GM21786 (cell line): ENCODE measurements around the gene SLC4A11.
"Not testable (repeated sequence)": the region's sequence is repeated elsewhere in the genome, so short reads cannot be mapped to it uniquely, and the experiment has no call there.

Experiments used
- ATAC-seq: cut with Tn5 transposase; IDR thresholded peaks from one replicate; pipeline ENCODE4 v1.9.1; 2021; ENCODE audit not compliant: unreplicated experiment

Gene SLC4A11

DNA sequence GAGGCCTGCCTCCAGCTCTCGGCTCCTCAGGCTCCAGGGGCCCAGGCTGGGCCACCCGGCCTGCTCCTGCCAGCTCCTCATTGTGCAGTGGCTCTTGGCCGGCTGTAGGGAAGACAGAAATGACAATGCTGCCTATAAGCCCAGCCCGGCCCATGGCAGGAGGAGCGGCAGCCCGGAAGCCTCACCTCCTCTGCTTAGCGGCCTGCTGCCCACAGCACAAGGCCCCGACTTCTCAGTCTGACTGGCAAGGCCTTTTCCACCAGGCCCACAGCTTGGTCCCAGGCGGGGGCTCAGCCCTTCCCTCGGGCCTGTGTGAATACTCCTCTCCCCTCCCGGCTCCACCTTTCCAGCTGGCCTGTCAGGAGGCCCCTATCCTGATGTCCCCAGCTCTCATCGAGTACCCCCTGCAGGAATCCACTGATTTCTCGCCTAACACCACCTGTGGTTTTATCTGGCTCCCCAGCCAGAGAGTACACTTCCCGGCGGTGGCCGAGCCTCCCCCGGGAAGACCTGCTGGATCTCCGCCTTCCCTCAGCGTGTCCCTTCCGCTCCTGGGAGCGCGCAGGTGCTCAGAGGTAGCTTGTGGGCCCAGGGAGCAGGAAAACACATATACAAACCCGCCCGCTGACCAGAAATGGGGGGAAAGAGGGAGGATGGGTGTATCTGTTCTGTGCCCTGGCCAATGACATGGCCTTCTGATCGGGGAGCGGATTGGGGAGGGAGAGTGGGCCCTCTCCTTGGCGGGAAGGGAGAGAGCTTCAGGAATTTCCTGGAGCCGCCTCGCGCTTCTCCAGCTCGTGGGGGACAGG lies 35.5 kb downstream of the SLC4A11 start:
- ATAC-seq = peak; percentile 13

DNA sequence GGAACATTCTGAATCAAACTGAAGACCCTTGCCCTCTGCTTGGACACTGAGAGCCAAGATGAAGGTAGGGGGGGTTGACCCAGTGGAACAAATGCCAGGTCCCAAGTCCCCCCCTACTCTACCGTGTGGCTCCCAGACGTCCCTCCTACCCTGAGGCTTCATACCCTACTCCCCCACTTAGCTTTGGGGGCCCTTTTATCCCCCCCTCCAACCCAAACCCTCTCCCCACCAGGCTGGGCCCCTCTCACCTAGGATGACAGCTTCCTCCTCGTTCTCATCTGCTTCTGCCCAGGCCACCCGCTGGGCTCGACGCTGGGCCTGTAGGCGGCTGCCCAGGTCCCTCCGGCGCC lies 36.0 kb downstream of the SLC4A11 start:
- no peak for ATAC-seq

DNA sequence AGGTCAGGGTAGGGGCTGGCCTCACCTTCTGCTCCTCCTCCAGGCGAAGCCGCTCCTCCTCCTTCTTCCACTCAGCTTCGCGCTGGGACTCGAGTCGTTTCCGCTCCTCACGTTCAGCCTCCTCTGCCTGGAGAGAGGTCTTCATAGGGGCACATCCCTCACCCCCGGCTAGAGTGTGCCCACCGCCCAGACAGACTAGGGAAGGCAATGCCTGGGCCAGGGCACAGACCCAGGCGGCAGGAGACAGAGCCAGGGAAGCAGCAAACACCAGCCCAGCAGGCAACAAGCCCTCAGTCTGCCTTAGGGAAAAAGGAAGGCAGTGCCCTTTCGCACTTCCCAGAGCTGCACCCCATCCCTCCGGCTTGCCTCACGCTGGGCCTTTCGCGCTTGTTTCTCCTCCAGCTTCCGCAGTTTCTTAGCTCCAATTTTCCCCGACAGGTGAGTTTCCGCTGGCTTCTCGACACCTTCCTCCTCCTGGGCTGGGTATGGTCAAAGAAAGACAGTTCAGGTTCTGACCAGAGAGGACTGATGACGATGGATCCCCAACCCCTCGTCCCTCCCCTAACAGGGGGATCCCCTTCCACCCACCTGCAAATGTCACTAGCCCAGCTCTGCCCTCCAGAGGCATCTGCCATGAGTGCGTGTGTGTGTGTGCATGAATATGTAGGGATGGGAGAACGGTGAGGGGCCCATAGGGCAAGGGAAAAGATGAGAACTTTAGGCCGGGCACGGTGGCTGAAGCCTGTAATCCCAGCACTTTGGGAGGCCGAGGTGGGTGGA lies 38.8 kb downstream of the SLC4A11 start:
- no peak for ATAC-seq

DNA sequence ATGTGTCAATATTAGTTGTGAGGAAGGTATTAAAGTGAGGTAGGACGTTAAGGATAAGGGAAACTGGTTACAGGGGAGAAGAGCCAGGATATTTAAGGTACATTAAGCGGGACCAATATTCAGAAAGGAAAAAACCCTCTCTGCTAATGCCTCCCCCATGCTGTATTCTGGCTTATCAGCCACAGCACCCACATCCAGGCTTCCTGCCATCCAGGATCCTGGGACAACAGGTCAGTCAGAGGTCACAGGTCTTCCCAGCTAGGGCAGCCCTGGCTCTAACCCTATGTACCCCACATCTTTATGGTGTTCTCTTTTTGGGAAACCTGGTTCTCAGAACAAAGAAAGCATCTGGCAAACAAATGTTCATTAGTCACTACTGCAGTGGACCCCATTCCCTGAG lies 39.8 kb downstream of the SLC4A11 start:
- no peak for ATAC-seq

DNA sequence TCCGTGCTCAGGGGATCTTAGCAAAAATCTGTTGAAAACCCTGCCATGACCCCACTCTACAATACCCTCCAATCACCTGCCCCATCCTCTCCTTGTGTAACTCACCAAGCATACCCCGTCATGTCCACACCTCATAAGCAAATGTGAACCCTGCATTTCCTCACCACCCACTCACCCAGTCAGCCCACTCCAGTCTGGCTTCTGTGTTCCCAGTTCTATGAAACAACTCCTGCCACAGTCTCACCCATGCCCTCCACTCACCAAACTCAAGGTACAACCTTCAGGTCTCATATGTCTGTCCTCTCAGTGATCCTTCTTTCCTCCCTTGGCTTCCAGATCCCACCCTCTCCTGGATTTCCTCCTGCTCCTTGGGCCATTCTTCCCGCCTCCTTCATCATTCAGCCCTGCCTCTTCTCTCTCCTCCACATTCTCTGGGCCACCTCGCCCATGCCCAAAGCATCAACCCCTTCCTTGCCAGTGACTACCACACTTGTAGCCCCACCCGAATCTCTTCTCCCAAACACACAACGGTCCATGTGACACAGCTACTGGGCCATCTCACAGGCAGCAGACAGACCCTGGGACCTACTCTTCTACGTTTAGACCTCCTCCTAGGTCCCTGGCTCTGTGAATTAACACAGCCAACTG lies 43.3 kb downstream of the SLC4A11 start:
- ATAC-seq = no peak

DNA sequence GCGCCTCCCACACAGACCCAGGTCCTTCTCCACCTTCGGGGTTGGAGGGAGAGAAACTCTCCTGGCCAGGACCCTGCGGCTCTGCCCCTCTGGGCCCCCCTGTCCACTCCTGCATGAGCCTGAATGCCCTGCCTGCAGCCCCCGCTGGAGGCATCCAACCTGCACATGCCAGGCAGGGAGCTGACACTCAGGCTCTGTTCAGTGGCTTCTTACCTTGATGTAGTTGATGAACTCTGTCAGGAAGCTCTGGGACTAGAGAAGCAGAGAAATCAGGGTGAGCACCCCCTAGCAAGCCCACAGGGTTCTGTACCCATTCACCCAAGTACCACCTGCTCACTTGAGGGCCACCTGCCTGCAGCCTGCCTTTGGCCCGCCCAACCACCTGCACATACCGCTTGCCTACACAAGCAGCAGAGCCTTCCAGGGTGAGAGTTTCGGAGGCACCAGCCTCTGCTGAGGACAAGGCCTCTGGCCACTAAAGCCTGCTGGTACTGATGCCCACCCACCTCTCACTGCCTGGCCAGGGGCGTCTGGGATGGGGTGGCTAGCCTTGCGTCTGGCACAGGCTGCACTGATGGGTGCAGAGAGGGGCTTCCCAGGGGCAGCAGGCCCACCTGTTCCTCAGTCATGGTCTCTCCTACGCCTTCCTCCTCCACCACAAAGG lies 44.2 kb downstream of the SLC4A11 start:
- ATAC-seq = no peak

DNA sequence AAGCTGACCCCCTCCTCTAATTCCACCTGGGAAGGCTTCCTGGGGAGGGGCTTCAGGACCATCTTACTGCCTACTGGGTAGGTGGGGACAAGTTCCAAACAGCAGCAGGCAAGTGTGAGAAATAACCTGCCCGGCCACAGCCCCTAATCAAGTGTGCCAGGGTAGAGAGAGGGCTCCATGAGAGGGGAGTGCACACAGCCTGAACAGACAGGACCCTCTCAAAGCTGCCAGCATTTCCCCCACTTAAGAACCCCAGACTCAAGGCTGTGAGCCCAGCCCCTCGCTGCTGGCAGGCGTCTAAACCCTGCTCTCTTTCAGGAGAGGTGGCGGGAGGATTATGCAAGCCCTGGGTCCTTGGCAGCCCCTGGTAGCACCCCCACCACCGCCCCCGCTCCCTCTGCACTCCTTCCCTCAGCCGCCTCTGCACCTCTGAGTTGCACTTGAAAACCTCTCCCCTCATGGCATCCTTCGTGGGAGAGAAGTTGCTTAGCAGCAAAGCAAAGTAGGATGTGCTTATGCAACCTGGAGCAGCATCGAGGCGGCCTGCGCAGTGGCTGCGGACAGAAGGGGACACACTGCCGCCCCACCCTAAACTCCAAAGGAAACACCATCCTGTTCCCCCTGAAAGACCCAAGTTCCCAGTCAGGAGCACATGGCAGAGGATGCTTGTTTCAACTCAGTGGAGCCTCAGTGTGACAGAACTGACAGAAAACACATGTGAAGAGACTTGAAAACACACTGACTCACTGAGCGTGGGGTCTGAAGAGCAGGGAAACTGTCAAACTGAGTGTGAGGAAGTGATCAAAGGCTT lies 45.0 kb downstream of the SLC4A11 start:
- no peak for ATAC-seq

DNA sequence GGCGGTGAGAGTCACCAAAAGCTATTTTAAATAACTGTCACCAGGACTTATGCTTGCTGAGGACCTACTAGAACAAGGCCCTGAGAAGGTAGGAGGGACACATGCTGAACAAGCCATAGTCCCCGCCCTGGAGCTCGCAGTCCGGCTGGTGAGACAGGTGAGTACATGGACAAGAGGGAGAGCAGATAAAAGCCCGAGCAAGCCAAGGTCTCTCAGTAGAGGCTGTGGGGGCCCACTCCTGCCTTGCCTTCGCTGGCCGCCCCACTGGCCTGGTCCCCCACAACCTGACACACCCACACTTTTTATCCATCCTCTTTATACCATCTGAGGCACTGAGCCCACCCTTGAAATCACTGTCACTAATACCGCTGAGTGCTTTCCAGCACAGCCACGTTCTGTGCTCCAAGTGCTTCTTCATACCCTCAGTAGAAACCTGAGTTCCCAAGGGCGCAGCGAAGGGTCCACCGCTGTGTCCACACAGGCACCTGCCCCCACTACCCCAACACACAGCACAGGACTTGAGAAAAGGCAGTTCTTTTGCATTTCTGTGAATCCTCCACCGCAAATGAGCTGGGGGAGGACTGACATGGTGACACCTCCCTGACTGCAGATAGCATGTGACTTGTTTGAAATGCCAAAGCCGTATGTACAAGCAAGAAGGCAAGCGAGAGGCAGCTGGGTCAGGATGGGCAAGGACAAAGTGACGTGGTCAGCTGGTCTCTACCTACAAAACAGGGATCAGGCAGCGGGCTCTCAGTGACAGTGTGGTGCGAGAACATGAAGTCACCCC lies 46.6 kb downstream of the SLC4A11 start:
- ATAC-seq = no peak

DNA sequence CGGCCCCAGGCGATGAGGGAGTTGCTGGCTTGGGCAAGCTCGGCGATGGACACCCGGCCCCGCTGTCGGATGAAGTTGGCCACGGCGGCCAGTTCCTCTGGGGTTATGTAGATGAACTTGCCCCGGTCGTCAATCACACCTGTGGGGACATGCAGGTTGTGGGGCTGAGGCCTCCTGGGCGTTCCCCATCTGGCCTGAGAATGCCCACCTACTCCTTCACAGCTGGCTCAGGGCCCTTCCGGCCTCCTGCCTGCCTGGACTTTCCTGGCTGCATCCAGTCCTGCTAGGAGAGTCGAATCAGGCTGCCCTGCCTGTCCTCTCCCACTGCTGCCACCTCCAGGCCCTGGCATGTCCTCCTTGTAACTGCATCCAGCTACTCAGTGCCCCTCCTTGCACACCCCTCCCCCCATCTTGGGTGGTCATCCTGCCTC lies 48.3 kb downstream of the SLC4A11 start:
- no peak for ATAC-seq

DNA sequence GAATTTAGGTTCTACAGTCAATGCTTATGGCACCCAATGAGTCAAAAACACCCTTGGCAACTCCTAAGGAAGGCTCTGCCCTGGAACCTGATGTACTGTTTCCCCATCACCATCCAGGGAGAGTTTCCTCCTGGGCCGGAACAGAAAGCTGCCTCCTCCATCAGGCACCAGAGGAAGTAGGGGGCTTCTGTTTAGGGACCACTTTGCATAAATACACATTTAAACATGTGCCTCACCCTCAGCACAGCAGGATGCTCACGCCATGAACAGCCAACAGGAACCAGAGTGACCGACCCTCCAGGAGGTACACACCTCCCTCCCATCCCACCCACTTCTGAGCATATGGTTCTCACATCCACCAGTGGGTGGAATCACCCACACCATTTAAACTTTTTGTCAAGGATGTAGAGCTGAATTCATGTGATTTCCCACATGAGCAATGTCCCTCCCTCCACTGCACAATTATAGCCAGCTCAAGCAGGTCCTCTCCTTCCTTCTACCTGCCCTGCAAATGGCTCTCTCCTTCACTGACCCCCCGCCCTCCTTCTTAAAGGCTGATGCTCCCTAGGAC lies 49.3 kb downstream of the SLC4A11 start:
- no peak for ATAC-seq

DNA sequence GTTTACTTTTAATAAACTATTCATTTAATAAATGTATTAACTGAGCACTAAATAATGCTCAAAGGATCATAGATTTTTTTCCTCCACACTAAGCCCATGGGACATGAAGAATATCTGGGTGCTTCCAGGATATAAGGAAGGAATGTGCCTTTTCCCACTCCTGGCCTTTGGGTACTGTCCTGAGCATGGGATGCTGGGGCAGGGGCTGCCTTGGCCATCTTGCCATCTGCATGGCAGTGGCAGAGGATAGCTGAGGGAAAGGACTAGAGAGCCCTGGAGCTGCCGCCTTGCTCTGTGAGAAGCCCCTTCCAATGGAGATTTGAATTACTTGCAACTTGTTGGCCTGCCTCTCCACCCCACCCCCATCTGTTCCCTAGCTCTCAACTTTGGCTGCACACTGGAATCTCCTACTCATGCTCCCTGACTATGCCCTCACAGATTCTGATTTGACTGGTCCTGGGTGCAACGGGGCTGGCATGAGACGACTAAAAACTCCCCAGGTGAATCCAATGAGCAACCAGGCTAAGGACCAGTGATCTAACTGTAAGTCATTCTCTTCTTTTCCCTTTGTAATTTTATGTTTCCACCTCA lies 50.1 kb downstream of the SLC4A11 start:
- ATAC-seq = no peak

DNA sequence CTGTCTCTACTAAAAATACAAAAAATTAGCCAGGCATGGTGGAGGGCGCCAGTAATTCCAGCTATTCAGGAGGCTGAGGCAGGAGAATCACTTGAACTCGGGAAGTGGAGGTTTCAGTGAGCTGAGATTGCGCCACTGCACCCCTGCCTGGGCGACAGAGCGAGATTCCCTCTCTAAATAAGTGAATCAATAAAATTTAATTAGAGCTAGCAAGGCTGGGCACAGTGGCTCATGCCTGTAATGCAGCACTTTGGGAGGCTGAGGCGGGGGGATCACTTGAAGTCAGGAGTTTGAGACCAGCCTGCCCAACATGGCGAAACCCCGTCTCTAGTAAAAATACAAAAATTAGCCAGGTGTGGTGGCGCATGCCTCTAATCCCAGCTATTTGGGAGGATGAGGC lies 51.1 kb downstream of the SLC4A11 start:
- not testable (repeated sequence) for ATAC-seq

DNA sequence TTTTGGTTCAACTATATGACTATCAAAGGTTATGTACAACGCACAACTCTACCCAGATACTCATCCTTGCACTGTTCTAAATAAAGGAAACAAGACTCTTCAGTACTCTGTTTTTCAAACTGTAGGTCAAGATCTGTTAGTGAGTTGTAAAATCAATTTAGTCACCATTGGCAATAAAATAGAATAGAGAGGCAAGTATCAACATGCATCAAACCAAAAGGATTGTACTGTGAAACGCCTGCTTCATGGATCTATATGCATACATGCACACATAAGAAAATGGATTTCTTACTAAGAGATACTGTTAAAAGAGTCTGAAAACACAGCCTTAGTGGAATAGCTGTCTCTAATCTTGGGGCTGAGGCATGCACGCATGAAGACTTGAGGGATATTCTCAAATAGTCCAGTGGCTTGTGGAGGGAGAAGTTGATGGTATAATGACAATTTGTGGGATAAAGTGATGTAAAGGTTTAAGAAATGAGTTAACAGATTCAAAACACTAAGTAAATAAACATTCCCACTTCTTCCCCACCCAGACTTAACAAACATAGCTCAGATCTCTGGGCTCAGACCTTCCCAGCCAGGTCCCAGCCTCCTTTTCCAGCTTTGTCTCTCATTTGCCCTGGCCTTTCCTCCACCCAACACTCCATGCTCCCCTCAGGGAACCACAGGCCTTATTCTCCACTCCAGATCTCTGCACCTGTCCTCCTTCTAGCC lies 54.9 kb downstream of the SLC4A11 start:
- no peak for ATAC-seq

DNA sequence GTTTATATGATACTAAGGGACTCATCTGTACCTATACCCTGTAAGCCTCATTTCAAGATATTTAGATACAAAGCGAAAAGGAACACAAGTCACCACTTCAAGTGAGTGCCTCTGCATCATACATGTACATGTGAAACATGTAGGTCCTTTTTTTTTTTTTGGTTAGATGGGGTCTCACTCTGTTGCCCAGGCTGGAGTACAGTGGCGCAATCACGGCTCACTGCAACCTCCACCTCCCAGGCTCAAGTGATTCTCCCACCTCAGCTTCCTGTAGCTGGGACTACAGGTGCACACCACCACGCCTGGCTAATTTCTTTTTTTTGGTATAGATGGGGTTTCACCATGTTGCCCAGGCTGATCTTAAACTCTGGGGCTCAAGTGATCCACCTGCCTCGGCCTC lies 56.6 kb downstream of the SLC4A11 start:
- not testable (repeated sequence) for ATAC-seq

DNA sequence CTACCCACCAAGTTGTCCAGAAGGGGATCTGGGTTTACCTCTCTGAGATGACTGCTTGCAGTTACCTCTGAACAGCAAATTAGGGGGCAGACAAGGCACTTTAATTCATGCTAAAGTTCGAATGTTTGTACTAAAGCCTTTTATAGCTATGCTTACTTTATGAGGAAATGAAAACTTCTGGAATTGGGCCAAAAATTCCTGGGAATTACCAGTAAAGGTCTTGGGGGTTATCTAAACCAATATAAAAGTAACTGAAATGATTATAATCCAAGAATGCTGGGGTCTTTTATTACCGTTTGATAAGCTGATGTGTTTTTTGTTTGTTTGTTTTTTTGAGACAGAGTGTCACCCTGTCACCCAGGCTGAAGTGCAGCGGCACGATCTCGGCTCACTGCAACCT lies 57.7 kb downstream of the SLC4A11 start:
- no peak for ATAC-seq

DNA sequence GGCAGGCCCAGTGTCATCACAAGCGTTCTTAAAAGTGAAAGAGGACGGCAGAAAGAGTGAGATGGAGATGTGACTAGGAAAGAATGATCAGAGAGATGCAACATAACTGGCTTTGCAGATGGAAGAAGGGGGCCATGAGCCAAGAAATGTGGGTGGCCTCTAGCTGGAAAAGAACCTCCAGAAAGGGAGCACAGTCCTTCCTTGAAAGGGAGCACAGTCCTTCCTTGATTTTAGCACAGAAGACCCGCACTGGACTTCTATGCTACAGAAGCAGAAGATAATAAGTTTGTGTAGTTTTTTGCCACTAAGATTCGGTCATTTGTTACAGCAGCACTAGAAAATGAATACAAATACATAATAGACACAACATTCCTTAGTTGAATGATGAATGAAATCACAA lies 58.7 kb downstream of the SLC4A11 start:
- ATAC-seq = no peak

DNA sequence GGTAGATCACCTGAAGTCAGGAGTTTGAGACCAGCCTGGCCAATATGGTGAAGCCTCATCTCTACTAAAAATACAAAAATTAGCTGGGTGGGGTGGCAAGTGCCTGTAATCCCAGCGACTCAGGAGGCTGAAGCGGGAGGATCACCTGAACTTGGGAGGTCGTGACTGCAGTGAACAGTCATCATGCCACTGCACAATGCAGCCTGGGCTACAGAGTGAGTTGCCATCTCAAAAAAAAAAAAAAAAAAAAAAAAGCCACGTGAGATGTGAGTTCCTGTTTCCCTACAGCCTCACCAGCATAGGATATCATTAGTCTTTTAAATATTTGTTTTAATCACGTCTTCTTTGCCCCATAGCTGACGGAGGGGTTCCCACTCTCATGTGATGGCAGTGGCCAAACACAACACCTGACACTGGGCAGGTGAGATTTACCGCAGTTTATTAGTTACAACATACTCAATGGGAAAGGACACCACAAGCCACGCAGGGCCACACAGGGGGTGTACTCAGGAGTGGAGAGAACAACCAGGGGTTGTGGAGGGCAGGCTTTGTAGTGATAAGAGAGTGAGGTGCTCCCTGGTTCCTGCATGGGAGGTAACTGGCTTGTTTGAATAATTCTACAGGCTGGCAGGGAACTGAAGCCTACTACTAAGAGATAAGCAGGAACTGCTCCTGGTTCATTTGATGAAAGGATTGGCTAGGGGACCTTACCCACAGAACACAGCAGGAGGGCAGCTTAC lies 61.1 kb downstream of the SLC4A11 start:
- ATAC-seq = no peak
